ENCODE measurements around the gene MARCKSL1. TPM values are rescaled to one million over a fixed set of nuclear protein-coding genes. Genes with fewer than 3 reads are reported as not detected.
"Not testable (repeated sequence)": the region's sequence is repeated elsewhere in the genome, so short reads cannot be mapped to it uniquely, and the experiment has no call there.

MARCKSL1 gene
- total RNA-seq, 4 donors from 2014 or later = 6.9 to 21.0 (median 11.1) TPM

DNA sequence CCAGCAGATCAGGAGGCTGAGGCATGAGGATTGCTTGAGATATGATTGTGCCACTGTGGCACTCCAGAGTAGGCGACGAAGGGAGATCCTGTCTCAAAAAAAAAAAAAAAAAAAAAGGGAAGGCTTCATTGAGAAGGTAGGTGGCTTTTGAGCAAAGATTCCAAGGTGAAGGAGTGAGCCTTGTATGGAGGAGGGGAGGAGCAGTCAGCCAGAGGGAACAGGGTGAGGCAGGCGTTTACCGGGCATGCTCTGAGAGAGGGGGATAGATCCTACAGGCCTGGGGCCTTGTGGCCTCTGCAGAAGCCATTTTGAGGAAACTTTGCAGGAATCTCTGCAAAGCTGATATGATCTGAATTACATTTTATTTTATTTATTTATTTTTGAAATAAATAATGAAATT lies 49.3 kb downstream of the MARCKSL1 start:
- 82 to 88% methylated on average over 4 of the region's 4 CpGs for WGBS, 2 donors
- intact Hi-C loops (cut with DNase I; ENCODE audit: low total_unique reads) = no loop called here
- TF ChIP-seq CTCF (IDR thresholded peaks at IDR 0.05) (no peak), POLR2A (IDR thresholded peaks at IDR 0.05) (no peak)
- no peak for DNase-seq (ENCODE audit: low spot score in 2 of 2)
- H3K4me3 ChIP-seq (ENCODE audit: low read depth, poor library complexity, severe bottlenecking) = no peak overlapping the region

GRCh38 chr1:32285658-32286057 lies 50.4 kb downstream of the MARCKSL1 start:
- TF ChIP-seq CTCF (IDR thresholded peaks at IDR 0.05) = no peak
- no peak for TF ChIP-seq POLR2A (IDR thresholded peaks at IDR 0.05)
- WGBS, 2 donors = 90 to 95% methylated on average over 2 to 3 of the region's 3 CpGs
- intact Hi-C loops (cut with DNase I; ENCODE audit: low total_unique reads) = no loop called here
- H3K4me3 ChIP-seq (ENCODE audit: low read depth, poor library complexity, severe bottlenecking) = no peak overlapping the region
- no peak for DNase-seq (ENCODE audit: low spot score in 2 of 2)

GRCh38 chr1:32284777-32285176 lies 51.3 kb downstream of the MARCKSL1 start:
- intact Hi-C loops (cut with DNase I; ENCODE audit: low total_unique reads); H3K4me3 ChIP-seq (ENCODE audit: low read depth, poor library complexity, severe bottlenecking); DNase-seq (ENCODE audit: low spot score in 2 of 2): not testable (repeated sequence)
- WGBS, 2 donors = 91% methylated on average over 8 of the region's 8 CpGs

Other genes starting within 250 kb of the MARCKSL1 start
- gene KPNA6, start 228.2 kb downstream of the MARCKSL1 start, total RNA-seq = 10 to 100 TPM; 44.2 to 48.5 (median 44.3) TPM
- gene TXLNA, start 156.6 kb downstream of the MARCKSL1 start, total RNA-seq = 10 to 100 TPM; 41.1 to 62.0 (median 56.6) TPM
- gene CCDC28B, start 135.6 kb downstream of the MARCKSL1 start, total RNA-seq = 1 to 10 TPM; 2.0 to 3.6 (median 3.3) TPM
- gene IQCC, start 130.6 kb downstream of the MARCKSL1 start, total RNA-seq = 1 to 10 TPM; 3.4 to 6.5 (median 4.7) TPM
- gene DCDC2B, start 127.1 kb downstream of the MARCKSL1 start, total RNA-seq = not detected
- gene TMEM234, start 113.9 kb downstream of the MARCKSL1 start, total RNA-seq = 10 to 100 TPM in 2 of 4 donors, 1 to 10 TPM in 2; 2.7 to 14.8 (median 9.0) TPM
- 100 to 1,000 TPM; 128 to 189 (median 169) TPM for gene EIF3I, start 113.8 kb downstream of the MARCKSL1 start, total RNA-seq
- gene FAM167B, start 89.0 kb downstream of the MARCKSL1 start, total RNA-seq = 1 to 10 TPM in 1 of 4 donors, under 1 TPM in 2, not detected in 1; 0.42 to 1.4 (median 0.51) TPM
- 1 to 10 TPM in 3 of 4 donors, under 1 TPM in 1; 0.25 to 3.0 (median 2.0) TPM for gene LCK, start 85.0 kb downstream of the MARCKSL1 start, total RNA-seq
- 10 to 100 TPM; 45.7 to 53.9 (median 47.9) TPM for gene HDAC1, start 44.1 kb downstream of the MARCKSL1 start, total RNA-seq
- gene FAM229A, start 26.3 kb upstream of the MARCKSL1 start, total RNA-seq = 10 to 100 TPM in 2 of 4 donors, 1 to 10 TPM in 2; 7.2 to 20.1 (median 8.7) TPM
- 1 to 10 TPM in 1 of 4 donors, under 1 TPM in 2, not detected in 1; 0.42 to 1.5 (median 0.84) TPM for gene TSSK3, start 26.3 kb upstream of the MARCKSL1 start, total RNA-seq
- 100 to 1,000 TPM in 3 of 4 donors, 10 to 100 TPM in 1; 72.5 to 147 (median 105) TPM for gene BSDC1, start 58.2 kb upstream of the MARCKSL1 start, total RNA-seq
- under 1 TPM in 1 of 4 donors, not detected in 3; 0.02 TPM for gene ZBTB8B, start 128.8 kb upstream of the MARCKSL1 start, total RNA-seq
- gene ZBTB8A, start 203.2 kb upstream of the MARCKSL1 start, total RNA-seq = 1 to 10 TPM in 3 of 4 donors, under 1 TPM in 1; 0.99 to 5.8 (median 2.8) TPM

Data from lower leg skin (tissue), 4 donors.